HG03196 (cell line): ENCODE results near the gene CEACAM19.
"Not testable (repeated sequence)": the region's sequence is repeated elsewhere in the genome, so short reads cannot be mapped to it uniquely, and the experiment has no call there.

Experiments used
- ATAC-seq: cut with Tn5 transposase; IDR thresholded peaks from one replicate; pipeline ENCODE4 v1.9.1; 2021; ENCODE audit not compliant: unreplicated experiment

The CEACAM19 gene

DNA sequence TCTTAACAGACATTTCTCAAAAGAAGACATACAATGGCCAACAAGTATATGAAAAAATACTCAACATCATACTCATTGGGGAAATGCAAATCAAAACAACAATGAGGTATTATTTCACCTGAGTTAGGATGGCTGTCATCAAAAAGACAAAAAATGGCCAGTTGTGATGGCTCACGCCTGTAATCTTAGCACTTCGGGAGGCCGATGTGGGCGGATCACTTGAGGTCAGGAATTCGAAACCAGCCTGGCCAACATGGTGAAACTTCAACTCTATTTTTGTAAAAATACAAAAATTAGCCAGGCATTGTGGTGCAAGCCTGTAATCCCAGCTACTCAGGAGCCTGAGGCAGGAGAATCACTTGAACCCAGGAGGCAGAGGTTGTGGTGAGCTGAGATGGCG lies 49.7 kb downstream of the CEACAM19 start:
- no peak for ATAC-seq

DNA sequence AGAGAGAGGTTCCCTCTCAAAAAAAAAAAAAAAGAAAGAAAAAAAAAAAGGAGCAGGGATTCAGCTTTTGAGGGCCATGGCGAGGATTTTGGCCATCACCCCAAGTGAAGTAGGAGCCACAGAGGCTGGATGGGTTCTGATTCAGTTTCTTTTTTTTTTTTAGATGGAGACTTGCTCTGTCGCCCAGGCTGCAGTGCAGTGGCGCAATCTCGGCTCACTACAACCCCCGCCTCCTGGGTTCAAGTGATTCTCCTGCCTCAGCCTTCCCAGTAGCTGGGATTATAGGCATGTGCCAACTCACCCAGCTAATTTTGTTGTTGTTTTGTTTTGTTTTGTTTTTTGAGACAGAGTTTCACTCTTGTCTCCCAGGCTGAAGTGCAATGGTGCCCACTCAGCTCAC lies 50.1 kb downstream of the CEACAM19 start:
- not testable (repeated sequence) for ATAC-seq

- ATAC-seq: no peak
These were observed 51.1 kb downstream of the CEACAM19 start for GRCh38 chr19:44722131-44723121.

DNA sequence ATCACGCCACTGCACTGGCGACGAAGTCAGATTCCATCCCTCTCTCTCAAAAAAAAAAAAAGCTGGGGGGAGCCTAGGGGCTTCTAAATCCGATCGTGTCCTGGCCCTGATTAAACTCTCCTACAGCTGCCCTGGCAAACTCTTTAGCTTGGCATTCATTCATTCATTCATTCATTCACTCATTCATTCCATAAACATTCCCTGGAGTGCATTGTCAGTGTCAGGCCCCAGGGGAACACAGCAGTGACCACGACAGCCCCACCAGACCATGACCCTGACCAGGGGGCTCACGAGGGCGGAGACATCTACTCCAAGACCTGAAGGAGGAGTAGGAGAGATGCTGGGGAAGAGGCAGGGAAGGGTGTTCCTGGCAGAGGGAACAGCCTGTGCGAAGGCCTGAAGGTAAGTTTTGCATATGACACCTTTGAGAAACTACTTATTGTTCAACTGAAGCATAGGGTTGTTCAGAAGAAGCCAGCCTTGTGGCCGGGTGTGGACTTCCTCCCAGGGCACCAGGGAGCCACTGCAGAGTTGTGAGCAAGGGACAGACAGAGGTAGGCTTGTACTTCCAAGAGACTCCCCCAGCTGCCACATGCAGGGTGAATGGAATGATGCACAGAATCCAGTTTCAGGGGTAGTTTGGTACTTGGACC lies 52.1 kb downstream of the CEACAM19 start:
- ATAC-seq: no peak

DNA sequence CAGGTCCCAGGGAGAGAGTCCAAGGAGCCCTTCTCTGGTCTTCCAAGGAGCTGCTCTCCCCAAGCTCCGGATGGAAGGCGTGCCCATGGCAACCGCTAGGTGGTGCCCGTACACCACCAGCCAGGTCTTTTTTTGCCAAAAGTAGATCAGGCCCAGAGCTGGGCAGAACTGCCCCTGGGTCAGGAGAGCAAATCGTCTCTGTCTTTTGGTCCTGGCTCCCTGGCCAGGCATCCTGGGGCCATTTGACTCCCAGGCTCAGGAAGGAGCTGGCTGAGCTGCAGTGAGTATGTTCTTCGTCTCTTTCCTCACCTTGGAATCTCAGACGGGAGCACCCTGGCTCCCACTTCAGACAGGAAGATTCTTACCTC lies 52.7 kb downstream of the CEACAM19 start:
- ATAC-seq: no peak

DNA sequence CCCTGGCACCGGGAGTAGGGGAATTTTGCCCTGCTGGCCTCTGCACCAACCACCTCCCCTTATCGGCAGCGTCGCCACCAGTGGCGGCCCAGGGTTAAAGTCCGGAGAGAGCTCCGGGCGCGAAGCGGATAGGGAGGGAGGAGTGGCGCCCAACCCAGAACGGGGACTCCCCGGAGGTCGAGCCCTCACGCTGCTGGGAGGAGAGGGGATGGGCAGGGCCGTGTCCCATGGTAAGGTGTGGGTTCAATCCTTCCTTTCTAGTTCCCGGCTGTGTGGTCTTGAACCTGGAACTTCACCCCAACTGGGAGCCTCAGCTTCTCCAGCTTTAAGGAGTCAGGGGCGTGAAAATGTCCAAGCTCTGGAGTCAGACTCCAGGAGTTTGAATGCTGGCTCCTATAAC lies 54.0 kb downstream of the CEACAM19 start:
- ATAC-seq: no peak

- no peak for ATAC-seq
These were observed 54.4 kb downstream of the CEACAM19 start for GRCh38 chr19:44725684-44726083.

GRCh38 chr19:44726465-44726864 lies 55.2 kb downstream of the CEACAM19 start:
- ATAC-seq: no peak

DNA sequence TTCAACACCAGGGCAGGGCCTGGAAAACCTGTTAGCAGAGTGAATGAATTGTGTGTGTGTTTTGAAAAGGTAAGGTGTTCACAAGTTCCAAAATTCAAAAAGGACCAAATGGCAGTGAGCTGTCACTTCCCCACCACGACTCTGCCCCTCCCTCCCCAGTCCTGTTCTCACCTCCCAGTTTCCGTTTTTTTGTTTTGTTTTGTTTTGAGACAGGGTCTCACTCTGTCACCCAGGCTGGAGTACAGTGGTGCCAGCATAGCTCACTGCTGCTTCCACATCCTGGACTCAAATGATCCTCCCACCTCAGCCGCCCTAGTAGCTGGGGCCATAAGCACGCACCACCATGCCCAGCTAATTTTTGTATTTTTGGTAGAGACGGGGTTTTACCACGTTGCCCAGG lies 56.9 kb downstream of the CEACAM19 start:
- no peak for ATAC-seq

GRCh38 chr19:44729516-44730033 lies 58.3 kb downstream of the CEACAM19 start:
- ATAC-seq: no peak

- ATAC-seq: no peak
These were observed 59.8 kb downstream of the CEACAM19 start for GRCh38 chr19:44731081-44731480.

DNA sequence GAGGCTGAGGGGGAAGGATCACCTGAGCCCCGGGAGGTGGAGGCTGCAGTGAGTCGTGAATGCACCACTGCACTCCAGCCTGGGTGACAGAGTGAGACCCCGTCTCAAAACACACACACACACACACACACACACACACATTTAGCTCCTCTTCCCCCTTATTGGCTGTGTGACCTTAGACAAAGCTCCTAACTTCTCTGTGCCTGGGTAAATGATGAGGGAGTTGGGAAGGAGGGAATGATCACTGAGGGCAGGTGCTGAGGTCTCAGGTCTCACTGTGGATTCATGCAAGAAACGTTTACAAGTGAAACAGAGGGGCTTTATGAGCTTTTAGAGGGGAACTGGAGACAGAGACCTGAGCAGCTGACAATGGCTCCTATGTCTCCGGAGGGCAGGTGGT lies 60.3 kb downstream of the CEACAM19 start:
- ATAC-seq: no peak

GRCh38 chr19:44732235-44733014 lies 61.1 kb downstream of the CEACAM19 start:
- ATAC-seq: no peak
